KMS-11 (cell line): Measurements from ENCODE around the gene FRY.

Source experiments
- H2AFZ ChIP-seq: fragments of 200-600 bp; sonication (generic); 2 replicates; pipeline ENCODE4 v1.6.1; 2016; ENCODE audit warnings: antibody characterized with exemption, mixed run types, low read depth
- H3K27ac ChIP-seq: fragments of 200-600 bp; sonication (generic); 2 replicates; pipeline ENCODE4 v1.6.1; 2016; ENCODE audit warnings: mild to moderate bottlenecking, mixed run types
- H3K27me3 ChIP-seq: fragments of 200-600 bp; sonication (generic); 2 replicates; pipeline ENCODE4 v1.6.1; 2017; ENCODE audit warnings: mild to moderate bottlenecking, low read depth, mixed run types, moderate library complexity; ENCODE audit not compliant: insufficient read depth
- H3K36me3 ChIP-seq: fragments of 200-600 bp; sonication (generic); 2 replicates; pipeline ENCODE4 v1.6.1; 2017; ENCODE audit warnings: mild to moderate bottlenecking, mixed run types; ENCODE audit not compliant: insufficient read depth
- H3K4me1 ChIP-seq: fragments of 200-600 bp; sonication (generic); 2 replicates; pipeline ENCODE4 v1.6.1; 2016; ENCODE audit warnings: mild to moderate bottlenecking, low read depth, mixed run types; ENCODE audit not compliant: poor library complexity, severe bottlenecking
- H3K4me2 ChIP-seq: fragments of 200-600 bp; sonication (generic); 2 replicates; pipeline ENCODE4 v1.7.0; 2016; ENCODE audit warnings: mild to moderate bottlenecking, mixed run types
- H3K4me3 ChIP-seq: fragments of 200-600 bp; sonication (generic); IDR thresholded peaks from 2 replicates; pipeline ENCODE4 v1.6.1; 2017; ENCODE audit warnings: low read depth, low read length, mixed read lengths; ENCODE audit not compliant: insufficient read depth
- H3K79me2 ChIP-seq: fragments of 200-600 bp; sonication (generic); 2 replicates; pipeline ENCODE4 v1.6.1; 2016; ENCODE audit warnings: low read depth, mixed run types; ENCODE audit not compliant: insufficient read depth
- H3K9ac ChIP-seq: fragments of 200-600 bp; sonication (generic); 2 replicates; pipeline ENCODE4 v1.6.1; 2016; ENCODE audit warnings: mild to moderate bottlenecking, mixed run types
- H4K20me1 ChIP-seq: fragments of 200-600 bp; sonication (generic); 2 replicates; pipeline ENCODE4 v1.6.1; 2016; ENCODE audit warnings: mild to moderate bottlenecking, mixed run types; ENCODE audit not compliant: insufficient read depth
- CTCF ChIP-seq: fragments of 200-600 bp; sonication (generic); conservative IDR thresholded peaks from 2 replicates; pipeline ENCODE4 v1.6.1; 2017; ENCODE audit warnings: low read depth, mild to moderate bottlenecking, antibody characterized with exemption, low read length, moderate library complexity, mixed read lengths

The FRY gene

GRCh38 chr13:32136061-32136460, 104.5 kb downstream of the FRY start:
- no peaks in the 10 kb centered on the region for H3K4me1 ChIP-seq
- H3K4me2 ChIP-seq, result no peak overlapping the region
- no peak overlapping the region for H2AFZ ChIP-seq
- TF ChIP-seq CTCF, result no peak
- H3K36me3 ChIP-seq, result no peaks in the 10 kb centered on the region
- no peak overlapping the region for H3K9ac ChIP-seq
- H3K27ac ChIP-seq, result no peak overlapping the region
- H3K4me3 ChIP-seq, result no peak overlapping the region
- H3K79me2 ChIP-seq, result no peaks in the 10 kb centered on the region
- no peaks in the 10 kb centered on the region for H4K20me1 ChIP-seq
- no peaks in the 10 kb centered on the region for H3K27me3 ChIP-seq

- no peak overlapping the region for H3K4me3 ChIP-seq
- no peak overlapping the region for H3K9ac ChIP-seq
- no peak overlapping the region for H2AFZ ChIP-seq
- no peaks in the 10 kb centered on the region for H4K20me1 ChIP-seq
- no peak for TF ChIP-seq CTCF
- no peaks in the 10 kb centered on the region for H3K27me3 ChIP-seq
- H3K36me3 ChIP-seq, result no peaks in the 10 kb centered on the region
- H3K79me2 ChIP-seq, result no peaks in the 10 kb centered on the region
- no peaks in the 10 kb centered on the region for H3K4me1 ChIP-seq
- no peak overlapping the region for H3K4me2 ChIP-seq
- H3K27ac ChIP-seq, result no peak overlapping the region
Measured at GRCh38 chr13:32136716-32137115, 105.1 kb downstream of the FRY start.

GRCh38 chr13:32139251-32139650, 107.7 kb downstream of the FRY start:
- no peaks in the 10 kb centered on the region for H3K27me3 ChIP-seq
- H3K9ac ChIP-seq, result no peak overlapping the region
- no peaks in the 10 kb centered on the region for H4K20me1 ChIP-seq
- no peak overlapping the region for H2AFZ ChIP-seq
- no peak overlapping the region for H3K4me2 ChIP-seq
- no peak overlapping the region for H3K27ac ChIP-seq
- no peaks in the 10 kb centered on the region for H3K36me3 ChIP-seq
- TF ChIP-seq CTCF, result no peak
- H3K4me1 ChIP-seq, result no peaks in the 10 kb centered on the region
- H3K4me3 ChIP-seq, result no peak overlapping the region
- no peaks in the 10 kb centered on the region for H3K79me2 ChIP-seq

GRCh38 chr13:32140109-32140508, 108.5 kb downstream of the FRY start:
- no peak overlapping the region for H2AFZ ChIP-seq
- H4K20me1 ChIP-seq, result no peaks in the 10 kb centered on the region
- no peak overlapping the region for H3K27ac ChIP-seq
- H3K79me2 ChIP-seq, result no peaks in the 10 kb centered on the region
- no peaks in the 10 kb centered on the region for H3K36me3 ChIP-seq
- H3K9ac ChIP-seq, result no peak overlapping the region
- TF ChIP-seq CTCF, result no peak
- no peaks in the 10 kb centered on the region for H3K27me3 ChIP-seq
- no peak overlapping the region for H3K4me2 ChIP-seq
- no peak overlapping the region for H3K4me3 ChIP-seq
- no peaks in the 10 kb centered on the region for H3K4me1 ChIP-seq

GRCh38 chr13:32141462-32141861, 109.9 kb downstream of the FRY start:
- Histone ChIP-seq H3K9ac (no peak overlapping the region), H3K79me2 (no peaks in the 10 kb centered on the region), H3K27me3 (no peaks in the 10 kb centered on the region), H3K27ac (no peak overlapping the region), H3K4me2 (no peak overlapping the region), H4K20me1 (no peaks in the 10 kb centered on the region), H2AFZ (no peak overlapping the region), H3K36me3 (no peaks in the 10 kb centered on the region), H3K4me1 (no peaks in the 10 kb centered on the region), H3K4me3 (no peak overlapping the region)
- no peak for TF ChIP-seq CTCF
